Ishikawa (cell line): ENCODE results near the gene TARS3.

Experiments
- CEBPB ChIP-seq: IDR thresholded peaks from 2 replicates; pipeline ENCODE4 v1.6.1; 2012
- CREB1 ChIP-seq: IDR thresholded peaks from 2 replicates; pipeline ENCODE4 v1.6.1; 2012; ENCODE audit warnings: low read depth
- EGR1 ChIP-seq: IDR thresholded peaks from 2 replicates; pipeline ENCODE4 v1.6.1; 2012
- EP300 ChIP-seq: IDR thresholded peaks from 2 replicates; pipeline ENCODE4 v1.6.1; 2012; ENCODE audit warnings: borderline replicate concordance
- FOXM1 ChIP-seq: IDR thresholded peaks from 2 replicates; pipeline ENCODE4 v1.6.1; 2012; ENCODE audit warnings: low read depth, borderline replicate concordance
- NFIC ChIP-seq: IDR thresholded peaks from 2 replicates; pipeline ENCODE4 v1.6.1; 2012
- RAD21 ChIP-seq: IDR thresholded peaks from 2 replicates; pipeline ENCODE4 v1.6.1; 2012; ENCODE audit warnings: low read depth
- TAF1 ChIP-seq: IDR thresholded peaks from 2 replicates; pipeline ENCODE4 v1.6.1; 2012; ENCODE audit warnings: low read depth, mild to moderate bottlenecking
- TCF12 ChIP-seq: IDR thresholded peaks from 2 replicates; pipeline ENCODE4 v1.6.1; 2012; ENCODE audit warnings: low read depth
- TEAD4 ChIP-seq: IDR thresholded peaks from 2 replicates; pipeline ENCODE4 v1.6.1; 2012
- YY1 ChIP-seq: IDR thresholded peaks from 2 replicates; pipeline ENCODE4 v1.6.1; 2012; ENCODE audit warnings: low read depth
- ZBTB7A ChIP-seq: IDR thresholded peaks from 2 replicates; pipeline ENCODE4 v1.6.1; 2012; ENCODE audit warnings: low read depth
- TF ChIP-seq, protein P1 (sequence below): IDR thresholded peaks from 2 replicates; pipeline ENCODE4 v1.6.1; 2012; ENCODE audit warnings: low read depth, mild to moderate bottlenecking
- TF ChIP-seq, protein P2 (sequence below): IDR thresholded peaks from 2 replicates; pipeline ENCODE4 v1.6.1; 2012
- TF ChIP-seq, protein P3 (sequence below): IDR thresholded peaks from 2 replicates; pipeline ENCODE4 v1.6.1; 2012

Gene TARS3

DNA sequence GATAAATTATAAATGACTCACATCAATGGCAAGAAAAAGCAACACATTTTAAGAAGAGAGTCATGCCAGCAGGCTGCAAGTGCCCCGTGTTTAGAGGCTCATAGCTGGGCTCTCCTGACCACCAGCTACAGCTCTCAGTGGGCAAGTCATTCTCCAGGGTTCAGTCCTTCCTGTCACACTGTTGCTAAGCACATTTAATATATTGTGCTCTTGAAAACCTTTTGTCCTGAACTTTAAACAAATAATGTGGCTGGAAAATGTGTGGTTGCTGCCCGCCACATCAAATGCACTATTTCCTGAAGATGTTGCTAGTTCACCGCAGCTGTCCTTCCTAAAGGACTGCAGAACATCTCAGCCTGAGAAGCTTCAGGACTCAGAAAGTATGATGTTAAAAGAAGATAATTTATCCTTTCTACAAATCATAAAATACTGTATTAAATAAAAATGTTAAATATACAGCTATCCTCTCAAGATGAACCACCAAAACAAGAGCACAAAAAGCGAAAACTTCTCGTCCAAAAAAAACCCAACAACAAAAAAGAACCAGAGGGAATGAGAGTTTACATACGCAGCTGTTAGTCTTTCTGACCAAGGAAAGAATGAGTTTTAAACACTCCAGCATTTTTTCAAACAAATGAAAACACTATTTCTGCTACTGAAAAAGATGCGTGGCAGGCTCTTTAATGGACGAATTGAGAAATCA lies 951 bp downstream of the TARS3 start:
- TF ChIP-seq EGR1 (no peak), TEAD4 (no peak)
- TF ChIP-seq, protein P1, sequence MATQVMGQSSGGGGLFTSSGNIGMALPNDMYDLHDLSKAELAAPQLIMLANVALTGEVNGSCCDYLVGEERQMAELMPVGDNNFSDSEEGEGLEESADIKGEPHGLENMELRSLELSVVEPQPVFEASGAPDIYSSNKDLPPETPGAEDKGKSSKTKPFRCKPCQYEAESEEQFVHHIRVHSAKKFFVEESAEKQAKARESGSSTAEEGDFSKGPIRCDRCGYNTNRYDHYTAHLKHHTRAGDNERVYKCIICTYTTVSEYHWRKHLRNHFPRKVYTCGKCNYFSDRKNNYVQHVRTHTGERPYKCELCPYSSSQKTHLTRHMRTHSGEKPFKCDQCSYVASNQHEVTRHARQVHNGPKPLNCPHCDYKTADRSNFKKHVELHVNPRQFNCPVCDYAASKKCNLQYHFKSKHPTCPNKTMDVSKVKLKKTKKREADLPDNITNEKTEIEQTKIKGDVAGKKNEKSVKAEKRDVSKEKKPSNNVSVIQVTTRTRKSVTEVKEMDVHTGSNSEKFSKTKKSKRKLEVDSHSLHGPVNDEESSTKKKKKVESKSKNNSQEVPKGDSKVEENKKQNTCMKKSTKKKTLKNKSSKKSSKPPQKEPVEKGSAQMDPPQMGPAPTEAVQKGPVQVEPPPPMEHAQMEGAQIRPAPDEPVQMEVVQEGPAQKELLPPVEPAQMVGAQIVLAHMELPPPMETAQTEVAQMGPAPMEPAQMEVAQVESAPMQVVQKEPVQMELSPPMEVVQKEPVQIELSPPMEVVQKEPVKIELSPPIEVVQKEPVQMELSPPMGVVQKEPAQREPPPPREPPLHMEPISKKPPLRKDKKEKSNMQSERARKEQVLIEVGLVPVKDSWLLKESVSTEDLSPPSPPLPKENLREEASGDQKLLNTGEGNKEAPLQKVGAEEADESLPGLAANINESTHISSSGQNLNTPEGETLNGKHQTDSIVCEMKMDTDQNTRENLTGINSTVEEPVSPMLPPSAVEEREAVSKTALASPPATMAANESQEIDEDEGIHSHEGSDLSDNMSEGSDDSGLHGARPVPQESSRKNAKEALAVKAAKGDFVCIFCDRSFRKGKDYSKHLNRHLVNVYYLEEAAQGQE, result no peak

DNA sequence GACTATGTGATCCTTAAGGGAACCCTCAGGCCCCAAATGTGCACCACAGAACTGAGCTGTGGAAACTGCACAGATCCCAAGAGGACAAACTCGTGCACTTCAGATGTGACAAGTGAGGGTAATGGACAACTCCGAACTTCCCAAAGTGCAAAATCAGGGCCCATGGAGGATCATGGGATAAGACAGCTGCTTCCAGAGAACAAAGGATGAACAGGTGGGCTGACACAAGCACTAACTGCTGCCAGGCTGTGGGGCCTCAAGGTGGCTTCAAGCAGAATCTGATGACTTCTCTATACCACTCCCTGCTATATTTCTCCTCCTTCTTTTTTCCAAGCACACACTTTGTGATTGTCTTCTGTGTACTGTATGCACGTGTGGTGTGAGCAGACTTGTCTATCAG lies 5.4 kb downstream of the TARS3 start:
- TF ChIP-seq YY1 (no peak), EGR1 (no peak)
- TF ChIP-seq, protein P2, sequence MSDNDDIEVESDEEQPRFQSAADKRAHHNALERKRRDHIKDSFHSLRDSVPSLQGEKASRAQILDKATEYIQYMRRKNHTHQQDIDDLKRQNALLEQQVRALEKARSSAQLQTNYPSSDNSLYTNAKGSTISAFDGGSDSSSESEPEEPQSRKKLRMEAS, result no peak

DNA sequence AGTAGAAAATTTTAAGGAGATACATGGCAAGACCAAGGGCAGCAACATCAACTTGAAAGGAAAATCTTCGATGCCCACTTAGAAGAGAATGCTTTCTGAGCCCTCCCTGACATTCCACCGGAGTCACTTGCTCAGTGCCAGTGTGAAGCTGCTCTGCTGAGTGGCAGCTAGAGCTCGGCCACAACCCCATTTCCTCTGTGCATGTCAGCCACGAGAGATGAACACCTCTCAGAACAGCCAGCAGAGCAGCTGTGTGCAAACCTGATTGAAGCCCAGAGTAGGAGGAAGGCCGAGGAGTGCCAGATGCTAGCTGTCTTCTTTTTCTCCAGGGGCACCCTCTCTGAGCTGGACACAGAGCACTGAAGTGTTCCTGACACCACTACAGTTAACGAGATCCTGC lies 12.2 kb downstream of the TARS3 start:
- no peak for TF ChIP-seq RAD21
- TF ChIP-seq CEBPB, result no peak
- TF ChIP-seq TAF1, result no peak
- TF ChIP-seq TCF12, result no peak
- TF ChIP-seq, protein P1, result no peak
- TF ChIP-seq, protein P3, sequence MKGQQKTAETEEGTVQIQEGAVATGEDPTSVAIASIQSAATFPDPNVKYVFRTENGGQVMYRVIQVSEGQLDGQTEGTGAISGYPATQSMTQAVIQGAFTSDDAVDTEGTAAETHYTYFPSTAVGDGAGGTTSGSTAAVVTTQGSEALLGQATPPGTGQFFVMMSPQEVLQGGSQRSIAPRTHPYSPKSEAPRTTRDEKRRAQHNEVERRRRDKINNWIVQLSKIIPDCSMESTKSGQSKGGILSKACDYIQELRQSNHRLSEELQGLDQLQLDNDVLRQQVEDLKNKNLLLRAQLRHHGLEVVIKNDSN, result no peak
- TF ChIP-seq, protein P2, result no peak
- no peak for TF ChIP-seq EP300
- no peak for TF ChIP-seq TEAD4
- no peak for TF ChIP-seq NFIC
- TF ChIP-seq FOXM1, result no peak
- TF ChIP-seq CREB1, result no peak
- no peak for TF ChIP-seq EGR1
- no peak for TF ChIP-seq YY1
- no peak for TF ChIP-seq ZBTB7A

DNA sequence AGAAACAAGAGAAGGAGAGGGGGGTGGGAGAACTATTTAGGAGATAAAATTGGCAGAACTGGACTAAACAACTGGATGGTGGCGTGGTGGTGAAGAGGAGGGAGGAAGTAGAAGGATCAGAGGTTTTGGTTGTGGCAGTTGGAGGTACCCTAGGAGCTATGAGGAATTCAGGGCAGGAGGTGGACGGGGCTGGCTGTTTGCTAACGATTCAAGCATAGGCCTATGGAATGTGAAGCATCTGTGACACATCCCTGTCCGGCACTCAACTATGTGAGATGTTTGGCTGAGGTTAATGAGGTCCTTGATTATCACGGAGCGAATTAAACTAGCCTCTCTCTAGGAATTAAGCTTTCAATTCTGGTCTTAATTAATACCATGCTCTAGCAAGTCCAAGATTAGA lies 13.5 kb downstream of the TARS3 start:
- TF ChIP-seq, protein P1, result no peak
- TF ChIP-seq CREB1 (no peak), RAD21 (no peak), EGR1 (no peak), TAF1 (no peak), NFIC (no peak), TCF12 (no peak), FOXM1 (no peak), YY1 (no peak), CEBPB (no peak), ZBTB7A (no peak)
- TF ChIP-seq, protein P2, result no peak

DNA sequence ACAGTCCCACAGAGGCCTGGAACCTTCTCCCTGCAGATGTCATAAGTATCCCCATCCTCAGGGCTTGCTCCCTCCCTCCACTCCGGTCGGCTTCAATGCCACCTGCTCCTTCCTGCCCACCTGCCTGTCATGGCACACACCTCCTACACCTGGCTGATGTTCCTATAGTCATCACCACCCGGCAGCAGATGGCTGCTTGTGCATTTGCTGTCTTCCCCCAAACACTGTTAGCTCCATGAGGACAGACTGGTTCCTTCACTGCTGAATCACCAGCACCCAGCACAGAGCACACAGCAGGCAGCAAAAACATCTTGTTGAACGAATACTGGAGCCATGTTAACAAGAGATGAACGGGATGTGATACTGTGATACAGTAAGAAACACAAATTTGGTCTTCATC lies 14.8 kb downstream of the TARS3 start:
- TF ChIP-seq TAF1 (no peak), TEAD4 (no peak), EP300 (no peak), CREB1 (no peak), TCF12 (no peak), RAD21 (no peak), YY1 (no peak), NFIC (no peak), CEBPB (no peak), ZBTB7A (no peak), EGR1 (no peak), FOXM1 (no peak)
- TF ChIP-seq, protein P3, result no peak
- TF ChIP-seq, protein P2, result no peak
- TF ChIP-seq, protein P1, result no peak
